Measurements from ENCODE around the gene NCOA1.

NCOA1 gene

DNA sequence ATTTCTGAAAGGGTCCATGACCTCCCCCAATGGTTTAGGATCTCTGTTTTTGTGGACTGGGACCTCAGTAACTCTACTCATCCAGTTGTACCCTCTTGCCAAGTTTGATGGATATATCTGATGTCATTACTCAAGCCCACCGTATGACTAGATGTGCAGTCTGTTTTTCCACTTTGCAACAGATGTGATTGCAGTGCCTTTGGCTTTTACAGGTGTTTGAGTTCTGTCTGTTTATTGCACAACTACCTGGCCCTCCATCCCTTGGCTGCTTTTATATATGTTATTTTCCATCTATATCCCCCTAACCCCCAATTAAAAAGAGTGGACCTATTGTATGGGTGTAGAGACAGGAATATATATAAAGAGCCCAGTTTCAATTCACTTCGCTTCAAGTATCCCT lies 10.8 kb downstream of the NCOA1 start:
- DNase-seq (ENCODE audit: extremely low read depth in 1 of 2, low read depth in 1 of 2): no peak

- DNase-seq (ENCODE audit: extremely low read depth in 1 of 2, low read depth in 1 of 2): no peak
Measured at GRCh38 chr2:24505534-24506275, 14.7 kb downstream of the NCOA1 start.

- no peak for DNase-seq (ENCODE audit: extremely low read depth in 1 of 2, low read depth in 1 of 2)
Measured at GRCh38 chr2:24507549-24507948, 16.5 kb downstream of the NCOA1 start.

- no peak for DNase-seq (ENCODE audit: extremely low read depth in 1 of 2, low read depth in 1 of 2)
Measured at GRCh38 chr2:24508878-24509277, 17.8 kb downstream of the NCOA1 start.

DNA sequence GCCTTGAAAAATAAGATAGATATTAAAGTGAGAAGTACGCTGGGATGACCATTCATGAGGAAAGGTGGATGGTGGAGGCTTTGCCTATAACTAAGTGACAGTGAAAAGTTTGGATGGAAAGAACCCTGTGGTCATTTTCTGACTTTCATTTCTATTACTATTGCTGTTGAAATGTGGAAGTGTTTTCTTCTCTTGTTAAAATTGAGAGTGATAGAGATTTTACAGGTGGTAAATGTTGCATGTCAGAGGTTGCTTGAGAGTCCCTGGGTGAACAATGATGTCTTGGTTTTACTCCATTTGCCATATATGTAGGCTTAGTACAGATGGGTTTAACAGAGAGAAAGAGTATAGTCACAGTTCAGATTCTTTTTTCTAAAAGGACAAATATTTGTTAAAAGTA lies 18.4 kb downstream of the NCOA1 start:
- no peak for DNase-seq (ENCODE audit: extremely low read depth in 1 of 2, low read depth in 1 of 2)

GRCh38 chr2:24509840-24510239 lies 18.8 kb downstream of the NCOA1 start:
- no peak for DNase-seq (ENCODE audit: extremely low read depth in 1 of 2, low read depth in 1 of 2)

- DNase-seq (ENCODE audit: extremely low read depth in 1 of 2, low read depth in 1 of 2): no peak
Measured at GRCh38 chr2:24510771-24511170, 19.7 kb downstream of the NCOA1 start.

DNA sequence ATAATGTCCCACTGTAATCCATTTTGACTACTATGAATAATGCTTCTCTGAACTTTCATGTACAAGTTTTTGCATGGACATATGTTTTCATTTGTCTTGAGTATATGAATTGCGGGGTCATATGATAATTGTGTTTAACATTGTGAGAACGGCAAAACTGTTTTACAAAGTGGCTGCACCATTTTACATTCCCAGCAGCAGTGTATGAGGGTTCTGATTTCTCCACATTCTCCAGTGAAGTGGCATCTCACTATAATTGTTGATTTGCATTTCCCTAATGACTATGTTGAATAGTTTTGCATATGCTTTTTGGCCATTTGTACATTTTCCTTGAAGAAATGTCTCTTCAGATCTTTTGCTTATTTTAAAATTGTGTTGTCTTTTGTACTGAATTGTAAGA lies 20.1 kb downstream of the NCOA1 start:
- no peak for DNase-seq (ENCODE audit: extremely low read depth in 1 of 2, low read depth in 1 of 2)

DNA sequence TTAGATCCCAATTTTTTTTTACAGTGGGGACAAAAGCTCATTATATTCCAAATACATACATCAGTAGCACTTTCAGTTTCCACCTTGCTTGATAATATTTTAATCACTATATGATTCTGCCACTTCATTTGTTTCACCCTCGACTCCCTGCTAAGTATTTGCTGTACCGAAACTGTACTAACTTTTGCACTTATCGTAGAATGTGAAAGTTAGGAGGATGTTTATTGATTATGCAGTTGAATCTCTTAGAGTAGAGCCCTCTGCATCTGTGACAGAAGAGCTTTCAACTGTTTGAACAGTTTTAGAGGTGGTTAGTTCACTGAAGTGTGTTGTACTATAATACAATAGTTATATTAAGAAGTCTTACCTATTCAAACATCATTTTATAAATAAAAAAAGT lies 20.8 kb downstream of the NCOA1 start:
- DNase-seq (ENCODE audit: extremely low read depth in 1 of 2, low read depth in 1 of 2): no peak

DNA sequence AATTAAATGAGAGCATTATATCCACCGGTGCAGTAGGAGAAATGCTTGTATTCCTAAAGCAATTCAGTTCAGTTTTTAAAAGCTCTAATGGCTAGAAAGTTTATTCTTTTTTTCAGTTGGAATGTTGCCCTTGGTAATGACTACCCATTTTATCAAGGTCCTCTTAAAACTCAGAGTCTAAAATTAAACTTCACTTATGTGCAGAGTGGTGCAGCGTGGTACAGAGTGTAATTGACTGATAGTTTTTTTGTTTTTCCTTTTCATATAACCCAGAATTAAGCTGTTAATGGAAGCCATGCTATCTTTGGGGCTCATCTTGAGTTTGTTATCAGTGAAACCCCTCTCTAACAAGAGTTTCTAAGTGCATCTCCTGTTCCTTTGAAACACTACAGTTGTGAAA lies 21.4 kb downstream of the NCOA1 start:
- DNase-seq (ENCODE audit: extremely low read depth in 1 of 2, low read depth in 1 of 2): no peak

- DNase-seq (ENCODE audit: extremely low read depth in 1 of 2, low read depth in 1 of 2): no peak
Measured at GRCh38 chr2:24512831-24513230, 21.8 kb downstream of the NCOA1 start.

GRCh38 chr2:24513281-24514071 lies 22.4 kb downstream of the NCOA1 start:
- no peak for DNase-seq (ENCODE audit: extremely low read depth in 1 of 2, low read depth in 1 of 2)

- no peak for DNase-seq (ENCODE audit: extremely low read depth in 1 of 2, low read depth in 1 of 2)
Measured at GRCh38 chr2:24514820-24515219, 23.8 kb downstream of the NCOA1 start.

GRCh38 chr2:24515335-24515734 lies 24.3 kb downstream of the NCOA1 start:
- no peak for DNase-seq (ENCODE audit: extremely low read depth in 1 of 2, low read depth in 1 of 2)

- DNase-seq (ENCODE audit: extremely low read depth in 1 of 2, low read depth in 1 of 2): no peak
Measured at GRCh38 chr2:24515831-24516230, 24.8 kb downstream of the NCOA1 start.

DNA sequence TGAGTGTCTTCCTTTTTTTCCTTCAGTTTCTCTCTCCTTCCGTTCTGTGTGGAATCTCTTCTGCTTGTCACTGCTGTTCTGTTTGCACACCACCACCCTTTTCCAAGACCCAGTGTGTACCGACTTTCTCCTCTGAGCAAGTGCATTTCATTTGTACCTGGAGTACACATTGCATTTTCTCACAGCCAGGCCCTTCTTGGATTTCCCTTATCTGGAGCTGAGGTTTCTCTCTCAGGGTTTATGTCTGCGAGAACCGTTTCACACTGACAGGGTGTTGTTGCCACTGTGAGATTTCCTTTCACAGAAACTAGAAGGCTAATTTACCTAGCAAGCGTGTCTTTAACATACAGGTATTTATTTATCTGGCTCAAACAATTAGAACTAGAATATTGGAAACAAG lies 26.2 kb downstream of the NCOA1 start:
- DNase-seq (ENCODE audit: extremely low read depth in 1 of 2, low read depth in 1 of 2): no peak

GRCh38 chr2:24520175-24520574 lies 29.1 kb downstream of the NCOA1 start:
- no peak for DNase-seq (ENCODE audit: extremely low read depth in 1 of 2, low read depth in 1 of 2)

GRCh38 chr2:24521162-24521857 lies 30.3 kb downstream of the NCOA1 start:
- no peak for DNase-seq (ENCODE audit: extremely low read depth in 1 of 2, low read depth in 1 of 2)

DNA sequence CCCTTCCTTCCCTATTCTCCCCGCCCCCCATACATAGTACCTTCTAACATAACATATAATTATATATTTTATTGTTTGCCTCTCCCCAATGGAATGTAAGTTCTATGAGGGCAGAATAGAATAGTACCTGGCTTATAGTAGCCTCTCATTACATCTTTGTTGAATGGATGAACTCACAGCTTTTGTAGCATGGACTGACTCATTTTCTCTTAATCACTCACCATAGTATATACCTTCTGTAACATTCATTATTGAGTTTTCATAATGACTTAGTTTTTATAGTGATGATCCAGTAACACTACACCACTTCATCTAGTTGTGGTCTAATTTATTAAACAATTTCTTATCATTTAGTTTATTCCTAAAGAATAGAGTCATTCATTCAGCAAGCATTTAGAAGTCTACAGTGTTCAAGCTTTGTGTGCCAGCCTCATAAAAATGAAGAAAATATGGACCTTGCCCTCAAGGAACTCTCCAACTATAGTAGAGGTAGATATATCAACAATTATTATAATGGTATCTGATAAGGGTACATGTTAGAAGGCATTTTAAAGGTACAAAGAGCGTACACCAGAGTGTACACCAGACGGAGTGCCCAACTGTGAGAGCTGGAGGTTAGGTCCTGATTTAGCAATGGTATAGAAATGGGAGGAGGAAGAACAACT lies 31.1 kb downstream of the NCOA1 start:
- no peak for DNase-seq (ENCODE audit: extremely low read depth in 1 of 2, low read depth in 1 of 2)

- DNase-seq (ENCODE audit: extremely low read depth in 1 of 2, low read depth in 1 of 2): no peak
Measured at GRCh38 chr2:24527536-24527935, 36.5 kb downstream of the NCOA1 start.

GRCh38 chr2:24530796-24531195 lies 39.7 kb downstream of the NCOA1 start:
- DNase-seq (ENCODE audit: extremely low read depth in 1 of 2, low read depth in 1 of 2): no peak
